Epithelial cell of esophagus (primary cell): Measurements from ENCODE around the gene GTPBP1.

ENCODE experiments used
- DNase-seq: peaks from one replicate; pipeline ENCODE4 v3.0.0; 2010; ENCODE audit warnings: low read depth
- H3K4me3 ChIP-seq: 2 replicates; pipeline ENCODE4 v1.5.1; 2011; ENCODE audit warnings: mild to moderate bottlenecking, low read length, control low read depth
- CTCF ChIP-seq: IDR thresholded peaks from 2 replicates; pipeline ENCODE4 v1.5.1; 2011; ENCODE audit warnings: low read depth, mild to moderate bottlenecking, low read length, control low read depth, inconsistent platforms; ENCODE audit not compliant: insufficient read depth; ENCODE audit errors: missing control alignments

GTPBP1 gene

DNA sequence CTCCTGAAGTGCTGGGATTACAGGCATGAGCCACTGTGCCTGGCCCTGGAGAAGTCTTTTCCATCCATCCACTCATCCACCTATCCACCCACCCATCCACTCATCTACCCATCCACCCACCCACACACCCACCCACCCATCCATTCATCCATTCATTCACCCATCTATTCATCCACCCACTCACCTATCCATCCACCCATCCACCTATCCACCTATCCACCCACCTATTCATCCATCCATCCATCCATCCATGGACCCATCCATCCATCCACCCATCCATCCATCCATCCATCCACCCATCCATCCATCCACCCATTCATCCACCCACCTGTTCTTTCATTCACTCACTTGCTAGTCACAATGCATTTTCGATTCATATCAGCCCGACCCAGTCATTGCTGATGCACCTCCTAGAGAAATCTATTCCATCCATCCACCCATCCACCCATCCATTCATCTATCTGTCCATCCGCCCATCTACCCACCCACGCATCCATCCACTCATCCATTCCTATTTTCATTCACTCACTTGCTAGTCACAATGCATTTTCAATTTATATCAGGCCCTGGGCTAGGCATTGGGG lies 67.7 kb downstream of the GTPBP1 start:
- no peak for TF ChIP-seq CTCF
- H3K4me3 ChIP-seq, result no peak overlapping the region

DNA sequence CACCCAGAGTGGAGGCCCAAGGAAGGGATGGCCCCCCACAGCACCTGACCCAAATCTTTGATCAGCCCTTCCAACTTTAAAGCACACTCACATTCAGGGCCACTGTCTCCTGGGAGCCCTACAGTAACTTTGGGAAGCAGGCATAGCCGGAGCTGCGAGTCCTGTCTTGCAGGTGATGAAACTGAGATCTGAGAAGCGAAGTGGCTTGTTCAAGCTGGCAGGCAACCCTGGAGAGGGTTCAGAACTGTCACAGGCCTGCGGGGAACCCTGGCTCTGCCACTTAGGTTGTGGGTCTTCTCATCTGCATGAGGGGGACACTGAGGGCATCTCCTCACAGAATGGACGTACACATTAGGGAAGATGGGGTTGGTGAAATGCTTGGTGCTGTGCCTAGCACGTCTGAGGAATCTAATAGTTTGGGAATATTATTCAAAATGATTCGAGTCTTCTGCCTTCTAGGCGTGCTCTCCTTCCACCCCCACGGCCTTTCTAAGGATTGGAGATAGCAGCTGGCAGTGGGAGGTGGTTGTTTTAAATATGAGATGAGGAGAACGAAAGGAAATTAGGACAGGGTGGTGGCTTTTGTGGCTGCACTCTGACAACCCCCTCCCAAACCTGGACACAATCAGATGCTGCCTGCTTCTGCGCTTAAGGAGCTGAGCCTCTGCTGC lies 68.9 kb downstream of the GTPBP1 start:
- peak; percentile 68 for DNase-seq
- no peak for TF ChIP-seq CTCF
- H3K4me3 ChIP-seq, result no peak overlapping the region

More for the DNA sequence above, 67.7 kb downstream of the GTPBP1 start:
- no peak for DNase-seq

- no peak for TF ChIP-seq CTCF
- no peak overlapping the region for H3K4me3 ChIP-seq
- DNase-seq, result no peak
Observed at GRCh38 chr22:38775656-38776055, 69.9 kb downstream of the GTPBP1 start.

- no peak for DNase-seq
- no peak overlapping the region for H3K4me3 ChIP-seq
- TF ChIP-seq CTCF, result no peak
Observed at GRCh38 chr22:38776086-38776485, 70.3 kb downstream of the GTPBP1 start.

DNA sequence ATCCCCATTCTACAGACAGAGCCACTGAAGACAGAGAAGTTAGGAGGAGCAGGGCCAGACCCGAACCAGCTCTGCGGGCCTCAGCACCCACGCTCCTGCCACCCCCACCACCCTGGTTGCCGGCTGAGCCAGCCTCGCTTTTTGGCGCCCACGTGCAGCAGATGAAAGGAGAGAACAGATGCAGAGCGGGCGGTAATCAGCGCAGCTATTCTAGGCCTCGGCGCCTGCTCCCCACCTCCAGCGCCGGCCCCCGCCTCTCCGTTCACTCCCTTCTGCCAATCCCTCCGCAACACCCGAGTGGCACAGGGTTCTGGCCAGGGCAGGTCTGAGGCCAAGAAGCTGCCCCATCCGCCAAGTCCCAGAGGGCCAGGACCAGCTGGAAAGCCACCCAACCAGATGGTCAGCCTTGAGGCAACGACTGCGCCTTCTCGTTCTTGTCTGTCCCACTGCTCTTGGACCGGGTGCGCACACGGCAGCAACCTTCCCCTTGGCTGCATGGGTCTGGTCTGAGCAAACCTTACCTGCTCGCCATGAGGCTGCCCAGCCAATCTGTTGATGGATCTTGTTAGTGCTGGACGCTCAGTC lies 71.4 kb downstream of the GTPBP1 start:
- no peak for TF ChIP-seq CTCF
- DNase-seq, result no peak
- no peak overlapping the region for H3K4me3 ChIP-seq

- DNase-seq, result no peak
- TF ChIP-seq CTCF, result no peak
Observed at GRCh38 chr22:38781033-38781432, 75.3 kb downstream of the GTPBP1 start.

More at GRCh38 chr22:38781033-38781432, 75.3 kb downstream of the GTPBP1 start:
- no peak overlapping the region for H3K4me3 ChIP-seq
